Suprapubic skin (tissue), 4 donors: ENCODE results near the gene DNAH11. TPM values are rescaled to one million over a fixed set of nuclear protein-coding genes. Genes with fewer than 3 reads are reported as not detected.

Experiments used
- DNase-seq, 2 donors: peaks; one replicate each; pipeline ENCODE4 v3.0.0-alpha.2; 2019; ENCODE audit warnings: low spot score in 2 of 2
- H3K27ac ChIP-seq: fragments of 200-600 bp; sonication (generic); one replicate; pipeline ENCODE4 v1.5.1; 2019
- H3K27me3 ChIP-seq: fragments of 200-600 bp; sonication (generic); one replicate; pipeline ENCODE4 v1.5.1; 2019
- H3K36me3 ChIP-seq: fragments of 200-600 bp; sonication (generic); one replicate; pipeline ENCODE4 v1.5.1; 2019
- H3K4me1 ChIP-seq: fragments of 200-600 bp; sonication (generic); one replicate; pipeline ENCODE4 v1.5.1; 2019
- H3K4me3 ChIP-seq: fragments of 200-600 bp; sonication (generic); one replicate; pipeline ENCODE4 v1.5.1; 2019; ENCODE audit warnings: mild to moderate bottlenecking
- H3K9me3 ChIP-seq: fragments of 200-600 bp; sonication (generic); one replicate; pipeline ENCODE4 v1.5.1; 2019
- EP300 ChIP-seq: sonication (generic); formaldehyde crosslinking; IDR thresholded peaks from one replicate; pipeline ENCODE4 v1.6.1; 2017; ENCODE audit warnings: antibody characterized with exemption
- POLR2A ChIP-seq, 2 donors: fragments of 450-650 bp; IDR thresholded peaks; one replicate each; pipeline ENCODE4 v1.6.1; 2017; ENCODE audit warnings: antibody characterized with exemption in 2 of 2, mild to moderate bottlenecking in 2 of 2, moderate library complexity in 2 of 2
- POLR2AphosphoS5 ChIP-seq, 3 donors: sonication (generic); formaldehyde crosslinking; IDR thresholded peaks; one replicate each; pipeline ENCODE4 v1.6.1; 2017; ENCODE audit warnings: antibody characterized with exemption in 3 of 3
- WGBS: methylation state at CpG from one replicate; pipeline ENCODE4 v1.1.5; 2018; 5-methylcytosine and 5-hydroxymethylcytosine counted together
- total RNA-seq, 4 donors: library from RNA; depleted of rRNA; stranded (reverse); fragments of >200 nt; gene quantifications; one replicate each; pipeline ENCODE4 v1.1.0, GENCODE V29; 2016
- TF ChIP-seq, protein P1 (sequence below), 2 donors: fragments of 200-600 bp in 1 of 2; fragments of 450-650 bp in 1 of 2; sonication (generic) in 1 of 2; IDR thresholded peaks; one replicate each; pipeline ENCODE4 v1.5.1; 2016 to 2019; ENCODE audit warnings: antibody characterized with exemption in 2 of 2, mild to moderate bottlenecking in 1 of 2, moderate library complexity in 1 of 2

Gene DNAH11
- total RNA-seq, 4 donors from 2014 or later, result 0.57 to 48.3 (median 1.8) TPM

- H3K36me3 ChIP-seq, result no peaks in the 10 kb centered on the region
- H3K4me1 ChIP-seq, result peaks cover 7% of the 10 kb centered on the region
- H3K27ac ChIP-seq, result no peak overlapping the region
- 51% methylated on average over 3 of the region's 3 CpGs for WGBS
- H3K4me3 ChIP-seq, result no peak overlapping the region
- TF ChIP-seq EP300 (no peak), POLR2AphosphoS5 (IDR thresholded peaks at IDR 0.05) (no peak), POLR2A (IDR thresholded peaks at IDR 0.05) (no peak)
- TF ChIP-seq, protein P1, sequence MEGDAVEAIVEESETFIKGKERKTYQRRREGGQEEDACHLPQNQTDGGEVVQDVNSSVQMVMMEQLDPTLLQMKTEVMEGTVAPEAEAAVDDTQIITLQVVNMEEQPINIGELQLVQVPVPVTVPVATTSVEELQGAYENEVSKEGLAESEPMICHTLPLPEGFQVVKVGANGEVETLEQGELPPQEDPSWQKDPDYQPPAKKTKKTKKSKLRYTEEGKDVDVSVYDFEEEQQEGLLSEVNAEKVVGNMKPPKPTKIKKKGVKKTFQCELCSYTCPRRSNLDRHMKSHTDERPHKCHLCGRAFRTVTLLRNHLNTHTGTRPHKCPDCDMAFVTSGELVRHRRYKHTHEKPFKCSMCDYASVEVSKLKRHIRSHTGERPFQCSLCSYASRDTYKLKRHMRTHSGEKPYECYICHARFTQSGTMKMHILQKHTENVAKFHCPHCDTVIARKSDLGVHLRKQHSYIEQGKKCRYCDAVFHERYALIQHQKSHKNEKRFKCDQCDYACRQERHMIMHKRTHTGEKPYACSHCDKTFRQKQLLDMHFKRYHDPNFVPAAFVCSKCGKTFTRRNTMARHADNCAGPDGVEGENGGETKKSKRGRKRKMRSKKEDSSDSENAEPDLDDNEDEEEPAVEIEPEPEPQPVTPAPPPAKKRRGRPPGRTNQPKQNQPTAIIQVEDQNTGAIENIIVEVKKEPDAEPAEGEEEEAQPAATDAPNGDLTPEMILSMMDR (IDR thresholded peaks at IDR 0.05), result no peak
- DNase-seq, result no peak
- peaks cover 6% of the 10 kb centered on the region for H3K27me3 ChIP-seq
- H3K9me3 ChIP-seq, result no peaks in the 10 kb centered on the region
Measured at GRCh38 chr7:21773326-21773725, 230.5 kb downstream of the DNAH11 start.

- Histone ChIP-seq H3K9me3 (no peaks in the 10 kb centered on the region), H3K27ac (no peak overlapping the region), H3K4me3 (no peak overlapping the region), H3K36me3 (no peaks in the 10 kb centered on the region), H3K27me3 (peaks cover 6% of the 10 kb centered on the region), H3K4me1 (no peaks in the 10 kb centered on the region)
- no peak for DNase-seq
- no peak for TF ChIP-seq POLR2A (IDR thresholded peaks at IDR 0.05)
- TF ChIP-seq EP300, result no peak
- no peak for TF ChIP-seq POLR2AphosphoS5 (IDR thresholded peaks at IDR 0.05)
- TF ChIP-seq, protein P1 (IDR thresholded peaks at IDR 0.05), result no peak
- WGBS, result 88% methylated on average over 2 of the region's 2 CpGs
Measured at GRCh38 chr7:21777921-21778320, 235.1 kb downstream of the DNAH11 start.

DNA sequence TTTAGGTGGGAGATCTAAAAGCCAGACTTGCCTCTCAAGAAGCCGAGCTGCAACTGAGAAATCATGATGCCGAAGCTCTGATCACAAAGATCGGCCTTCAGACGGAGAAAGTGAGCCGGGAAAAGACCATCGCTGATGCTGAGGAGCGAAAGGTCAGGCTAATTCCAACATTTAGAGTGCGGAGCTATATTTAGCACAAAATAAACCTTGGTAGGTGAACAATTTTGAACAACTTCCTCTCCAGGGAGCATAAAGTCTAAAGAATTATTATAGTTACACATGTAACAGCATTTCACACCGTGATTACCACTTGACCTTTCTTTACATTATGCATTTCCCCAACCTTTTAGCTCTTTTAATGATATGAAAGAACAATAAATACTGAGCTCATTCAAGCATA is 236.1 kb downstream of the DNAH11 start:
- 87% methylated on average over 9 of the region's 9 CpGs for WGBS
- H3K27ac ChIP-seq, result no peak overlapping the region
- H3K36me3 ChIP-seq, result no peaks in the 10 kb centered on the region
- no peaks in the 10 kb centered on the region for H3K9me3 ChIP-seq
- peaks cover 4% of the 10 kb centered on the region for H3K27me3 ChIP-seq
- no peak overlapping the region for H3K4me3 ChIP-seq
- H3K4me1 ChIP-seq, result no peaks in the 10 kb centered on the region
- TF ChIP-seq, protein P1 (IDR thresholded peaks at IDR 0.05), result no peak
- TF ChIP-seq POLR2A (IDR thresholded peaks at IDR 0.05) (no peak), EP300 (no peak), POLR2AphosphoS5 (IDR thresholded peaks at IDR 0.05) (no peak)
- DNase-seq, result no peak

DNA sequence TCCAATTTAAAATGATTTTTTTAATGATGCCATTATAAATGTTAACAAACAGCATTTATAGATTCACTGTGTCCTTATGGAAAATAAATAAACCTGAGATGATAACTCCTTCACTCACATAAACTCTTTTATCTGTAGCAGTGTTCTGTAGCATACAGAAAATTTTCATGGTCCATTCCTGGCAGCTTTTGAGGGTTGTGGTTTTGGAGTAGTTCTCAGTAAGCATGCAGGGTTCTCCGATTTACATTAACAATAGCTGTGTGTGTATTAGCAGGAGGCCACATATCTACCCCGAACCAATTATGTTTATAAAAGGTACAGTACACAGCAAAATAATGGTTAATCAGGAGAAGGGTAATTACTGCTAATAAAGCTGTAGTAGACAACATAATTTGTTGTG is 240.2 kb downstream of the DNAH11 start:
- DNase-seq, result no peak
- Histone ChIP-seq H3K9me3 (no peaks in the 10 kb centered on the region), H3K27ac (no peak overlapping the region), H3K36me3 (no peaks in the 10 kb centered on the region), H3K4me3 (no peak overlapping the region), H3K27me3 (no peaks in the 10 kb centered on the region), H3K4me1 (no peaks in the 10 kb centered on the region)
- TF ChIP-seq POLR2A (IDR thresholded peaks at IDR 0.05) (no peak), EP300 (no peak), POLR2AphosphoS5 (IDR thresholded peaks at IDR 0.05) (no peak)
- TF ChIP-seq, protein P1 (IDR thresholded peaks at IDR 0.05), result no peak
- WGBS, result 85% methylated on average over 2 of the region's 2 CpGs

GRCh38 chr7:21784989-21785388 is 242.2 kb downstream of the DNAH11 start:
- Histone ChIP-seq H3K4me1 (no peaks in the 10 kb centered on the region), H3K4me3 (no peak overlapping the region), H3K9me3 (no peaks in the 10 kb centered on the region), H3K36me3 (no peaks in the 10 kb centered on the region), H3K27ac (no peak overlapping the region), H3K27me3 (no peaks in the 10 kb centered on the region)
- no peak for TF ChIP-seq EP300
- TF ChIP-seq, protein P1 (IDR thresholded peaks at IDR 0.05), result no peak
- no peak for TF ChIP-seq POLR2AphosphoS5 (IDR thresholded peaks at IDR 0.05)
- no peak for TF ChIP-seq POLR2A (IDR thresholded peaks at IDR 0.05)
- WGBS, result 72% methylated on average over 4 of the region's 4 CpGs
- DNase-seq, result no peak
